ENCODE results near the gene HLA-F.

Gene HLA-F

DNA sequence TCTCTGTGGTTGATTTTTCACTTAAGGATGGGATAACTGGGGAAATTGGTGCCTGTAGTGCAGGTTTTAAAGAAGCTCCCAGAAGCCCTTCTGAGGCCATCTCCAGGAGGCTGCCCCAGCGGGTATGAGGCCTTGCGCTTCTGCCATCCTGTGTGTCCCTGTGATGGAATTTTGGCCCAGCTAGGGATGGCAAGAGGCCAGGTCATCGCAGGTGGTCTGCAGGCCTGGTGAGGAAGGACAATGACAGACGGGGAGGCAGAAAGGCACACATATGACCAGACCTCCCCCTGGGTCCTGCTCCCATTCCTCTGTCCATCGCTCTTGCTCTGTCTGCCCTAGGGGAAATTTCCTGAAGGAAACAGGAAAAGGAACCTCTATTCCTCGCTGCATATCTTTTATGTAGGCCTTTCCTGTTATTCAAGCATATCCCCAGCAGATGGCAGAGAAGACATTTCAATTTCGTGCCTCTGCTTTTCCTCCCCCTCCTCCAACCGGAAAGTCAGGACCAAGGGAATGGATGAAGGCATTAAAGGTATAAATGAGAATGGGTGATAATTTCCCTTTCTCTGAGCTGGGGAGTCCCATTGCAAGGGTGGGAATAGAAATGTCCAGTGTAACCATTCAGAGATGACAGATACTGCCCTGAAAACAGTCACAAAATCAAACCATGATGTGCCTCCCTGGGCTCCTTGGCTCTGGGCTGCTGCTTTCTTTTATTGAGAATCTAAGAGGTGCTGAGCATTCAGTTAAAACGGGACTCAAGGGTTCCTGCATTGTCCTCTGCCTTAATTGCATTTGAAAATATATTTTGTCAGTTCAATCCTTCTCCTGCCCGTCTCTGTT, 17.6 kb upstream of the HLA-F start:
- no peaks in the 10 kb centered on the region for H3K36me3 Mint-ChIP-seq (ENCODE audit: low read depth)
- H3K27ac Mint-ChIP-seq = no peak overlapping the region
- H3K4me1 Mint-ChIP-seq (ENCODE audit: low read depth) = peaks cover 42% of the 10 kb centered on the region
- no peak overlapping the region for H3K4me3 Mint-ChIP-seq
- H3K27me3 Mint-ChIP-seq (ENCODE audit: low read depth) = peaks cover 40% of the 10 kb centered on the region
- no peaks in the 10 kb centered on the region for H3K9me3 Mint-ChIP-seq

GRCh38 chr6:29708432-29709179, 14.6 kb upstream of the HLA-F start:
- H3K27ac Mint-ChIP-seq = peak overlapping the region; percentile 94
- H3K4me3 Mint-ChIP-seq = peak overlapping the region; percentile 86
- H3K4me1 Mint-ChIP-seq (ENCODE audit: low read depth) = peaks cover 50% of the 10 kb centered on the region
- H3K36me3 Mint-ChIP-seq (ENCODE audit: low read depth) = no peaks in the 10 kb centered on the region
- H3K27me3 Mint-ChIP-seq (ENCODE audit: low read depth) = peaks cover 20% of the 10 kb centered on the region
- H3K9me3 Mint-ChIP-seq = no peaks in the 10 kb centered on the region

GRCh38 chr6:29709188-29709587, 14.0 kb upstream of the HLA-F start:
- Mint-ChIP-seq H3K27ac (peak overlapping the region; percentile 94), H3K27me3 (ENCODE audit: low read depth) (peaks cover 14% of the 10 kb centered on the region), H3K9me3 (no peaks in the 10 kb centered on the region), H3K4me3 (peak overlapping the region; percentile 86), H3K36me3 (ENCODE audit: low read depth) (no peaks in the 10 kb centered on the region), H3K4me1 (ENCODE audit: low read depth) (peaks cover 50% of the 10 kb centered on the region)

DNA sequence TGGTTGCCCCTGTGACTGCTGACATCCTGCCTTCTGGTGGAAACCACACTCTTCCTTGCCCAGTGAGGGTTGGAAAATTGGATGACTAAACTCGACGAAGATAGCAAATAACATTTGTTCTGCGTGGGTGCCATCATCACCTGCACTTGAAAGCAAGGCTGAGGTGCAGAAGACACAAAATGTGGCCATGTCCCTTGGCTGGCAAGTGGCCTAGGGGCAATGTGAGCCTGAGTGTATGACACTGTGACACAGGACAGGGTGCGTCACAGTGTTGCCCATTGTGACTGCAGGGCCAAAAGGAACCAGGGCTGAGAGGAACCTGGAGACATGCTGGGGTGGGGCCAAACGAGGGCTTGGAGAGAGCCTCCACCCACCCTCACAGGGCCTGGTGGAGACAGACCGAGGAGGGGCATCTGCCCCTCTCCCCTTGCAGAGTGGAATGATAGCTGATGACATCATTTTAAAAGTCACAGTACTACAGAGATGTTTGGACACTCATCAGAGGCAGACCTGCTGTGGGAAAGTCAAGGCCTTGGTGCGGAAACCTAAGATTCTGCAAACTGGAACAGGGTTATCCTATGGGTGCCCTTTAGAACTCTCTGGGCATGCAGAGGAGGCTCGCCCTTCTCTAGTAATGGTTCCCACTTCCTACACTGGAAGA, 12.8 kb upstream of the HLA-F start:
- H3K4me1 Mint-ChIP-seq (ENCODE audit: low read depth) = peaks cover 51% of the 10 kb centered on the region
- H3K9me3 Mint-ChIP-seq = no peaks in the 10 kb centered on the region
- peaks cover 4% of the 10 kb centered on the region for H3K27me3 Mint-ChIP-seq (ENCODE audit: low read depth)
- H3K27ac Mint-ChIP-seq = peak overlapping the region; percentile 73
- no peaks in the 10 kb centered on the region for H3K36me3 Mint-ChIP-seq (ENCODE audit: low read depth)
- peak overlapping the region; percentile 45 for H3K4me3 Mint-ChIP-seq

GRCh38 chr6:29720863-29721262, 2.4 kb upstream of the HLA-F start:
- no peaks in the 10 kb centered on the region for H3K27me3 Mint-ChIP-seq (ENCODE audit: low read depth)
- H3K4me3 Mint-ChIP-seq = no peak overlapping the region
- peaks cover 22% of the 10 kb centered on the region for H3K36me3 Mint-ChIP-seq (ENCODE audit: low read depth)
- H3K9me3 Mint-ChIP-seq = no peaks in the 10 kb centered on the region
- peaks cover 27% of the 10 kb centered on the region for H3K4me1 Mint-ChIP-seq (ENCODE audit: low read depth)
- H3K27ac Mint-ChIP-seq = no peak overlapping the region

DNA sequence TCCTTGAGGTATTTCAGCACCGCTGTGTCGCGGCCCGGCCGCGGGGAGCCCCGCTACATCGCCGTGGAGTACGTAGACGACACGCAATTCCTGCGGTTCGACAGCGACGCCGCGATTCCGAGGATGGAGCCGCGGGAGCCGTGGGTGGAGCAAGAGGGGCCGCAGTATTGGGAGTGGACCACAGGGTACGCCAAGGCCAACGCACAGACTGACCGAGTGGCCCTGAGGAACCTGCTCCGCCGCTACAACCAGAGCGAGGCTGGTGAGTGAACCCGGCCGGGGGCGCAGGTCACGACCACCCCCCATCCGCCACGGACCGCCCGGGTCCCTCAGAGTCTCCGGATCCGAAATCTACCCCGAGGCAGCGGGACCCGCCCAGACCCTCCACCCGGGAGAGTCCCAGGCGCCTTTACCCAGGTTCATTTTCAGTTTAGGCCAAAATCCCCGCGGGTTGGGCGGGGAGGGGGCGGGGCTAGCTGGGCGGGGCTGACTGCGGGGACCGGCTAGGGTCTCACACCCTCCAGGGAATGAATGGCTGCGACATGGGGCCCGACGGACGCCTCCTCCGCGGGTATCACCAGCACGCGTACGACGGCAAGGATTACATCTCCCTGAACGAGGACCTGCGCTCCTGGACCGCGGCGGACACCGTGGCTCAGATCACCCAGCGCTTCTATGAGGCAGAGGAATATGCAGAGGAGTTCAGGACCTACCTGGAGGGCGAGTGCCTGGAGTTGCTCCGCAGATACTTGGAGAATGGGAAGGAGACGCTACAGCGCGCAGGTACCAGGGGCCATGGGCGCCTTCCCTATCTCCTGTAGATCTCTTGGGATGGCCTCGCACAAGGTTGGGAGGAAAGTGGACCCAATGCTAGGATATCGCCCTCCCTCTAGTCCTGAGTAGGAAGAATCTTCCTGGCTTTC, 693 bp downstream of the HLA-F start:
- no peaks in the 10 kb centered on the region for H3K9me3 Mint-ChIP-seq
- peak overlapping the region; percentile 90 for H3K4me3 Mint-ChIP-seq
- H3K27ac Mint-ChIP-seq = peak overlapping the region; percentile 82
- H3K36me3 Mint-ChIP-seq (ENCODE audit: low read depth) = peaks cover 46% of the 10 kb centered on the region
- H3K4me1 Mint-ChIP-seq (ENCODE audit: low read depth) = peaks cover 48% of the 10 kb centered on the region
- H3K27me3 Mint-ChIP-seq (ENCODE audit: low read depth) = no peaks in the 10 kb centered on the region

DNA sequence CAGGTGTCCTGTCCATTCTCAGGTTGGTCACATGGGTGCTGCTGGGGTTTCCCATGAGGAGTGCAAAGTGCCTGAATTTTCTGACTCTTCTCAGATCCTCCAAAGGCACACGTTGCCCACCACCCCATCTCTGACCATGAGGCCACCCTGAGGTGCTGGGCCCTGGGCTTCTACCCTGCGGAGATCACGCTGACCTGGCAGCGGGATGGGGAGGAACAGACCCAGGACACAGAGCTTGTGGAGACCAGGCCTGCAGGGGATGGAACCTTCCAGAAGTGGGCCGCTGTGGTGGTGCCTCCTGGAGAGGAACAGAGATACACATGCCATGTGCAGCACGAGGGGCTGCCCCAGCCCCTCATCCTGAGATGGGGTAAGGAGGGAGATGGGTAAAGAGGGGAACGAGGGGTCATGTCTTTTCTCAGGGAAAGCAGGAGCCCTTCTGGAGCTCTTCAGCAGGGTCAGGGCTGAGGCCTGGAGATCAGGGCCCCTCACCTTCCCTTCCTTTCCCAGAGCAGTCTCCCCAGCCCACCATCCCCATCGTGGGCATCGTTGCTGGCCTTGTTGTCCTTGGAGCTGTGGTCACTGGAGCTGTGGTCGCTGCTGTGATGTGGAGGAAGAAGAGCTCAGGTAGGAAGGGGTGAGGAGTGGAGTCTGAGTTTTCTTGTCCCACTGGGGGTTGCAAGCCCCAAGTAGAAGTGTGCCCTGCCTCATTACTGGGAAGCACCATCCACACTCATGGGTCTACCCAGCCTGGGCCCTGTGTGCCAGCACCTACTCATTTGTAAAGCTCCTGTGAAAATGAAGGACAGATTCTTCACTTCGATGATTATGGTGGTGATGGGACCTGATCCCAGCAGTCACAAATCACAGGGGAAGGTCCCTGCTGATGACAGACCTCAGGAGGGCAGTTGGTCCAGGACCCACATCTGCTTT, 2.0 kb downstream of the HLA-F start:
- Mint-ChIP-seq H3K27me3 (ENCODE audit: low read depth) (no peaks in the 10 kb centered on the region), H3K9me3 (no peaks in the 10 kb centered on the region), H3K4me1 (ENCODE audit: low read depth) (peaks cover 48% of the 10 kb centered on the region), H3K27ac (no peak overlapping the region), H3K36me3 (ENCODE audit: low read depth) (peaks cover 46% of the 10 kb centered on the region), H3K4me3 (peak overlapping the region; percentile 90)

DNA sequence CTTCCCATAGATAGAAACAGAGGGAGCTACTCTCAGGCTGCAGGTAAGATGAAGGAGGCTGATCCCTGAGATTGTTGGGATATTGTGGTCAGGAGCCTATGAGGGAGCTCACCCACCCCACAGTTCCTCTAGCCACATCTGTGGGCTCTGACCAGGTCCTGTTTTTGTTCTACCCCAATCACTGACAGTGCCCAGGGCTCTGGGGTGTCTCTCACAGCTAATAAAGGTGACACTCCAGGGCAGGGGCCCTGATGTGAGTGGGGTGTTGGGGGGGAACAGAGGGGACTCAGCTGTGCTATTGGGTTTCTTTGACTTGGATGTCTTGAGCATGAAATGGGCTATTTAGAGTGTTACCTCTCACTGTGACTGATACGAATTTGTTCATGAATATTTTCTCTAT, 2.8 kb downstream of the HLA-F start:
- no peaks in the 10 kb centered on the region for H3K9me3 Mint-ChIP-seq
- no peaks in the 10 kb centered on the region for H3K27me3 Mint-ChIP-seq (ENCODE audit: low read depth)
- H3K36me3 Mint-ChIP-seq (ENCODE audit: low read depth) = peaks cover 47% of the 10 kb centered on the region
- no peak overlapping the region for H3K27ac Mint-ChIP-seq
- peak overlapping the region; percentile 90 for H3K4me3 Mint-ChIP-seq
- peaks cover 52% of the 10 kb centered on the region for H3K4me1 Mint-ChIP-seq (ENCODE audit: low read depth)

GRCh38 chr6:29726571-29727194, 3.4 kb downstream of the HLA-F start:
- Mint-ChIP-seq H3K27ac (peak overlapping the region; percentile 41), H3K4me1 (ENCODE audit: low read depth) (peaks cover 51% of the 10 kb centered on the region), H3K4me3 (peak overlapping the region; percentile 50), H3K9me3 (no peaks in the 10 kb centered on the region), H3K27me3 (ENCODE audit: low read depth) (no peaks in the 10 kb centered on the region), H3K36me3 (ENCODE audit: low read depth) (peaks cover 47% of the 10 kb centered on the region)

DNA sequence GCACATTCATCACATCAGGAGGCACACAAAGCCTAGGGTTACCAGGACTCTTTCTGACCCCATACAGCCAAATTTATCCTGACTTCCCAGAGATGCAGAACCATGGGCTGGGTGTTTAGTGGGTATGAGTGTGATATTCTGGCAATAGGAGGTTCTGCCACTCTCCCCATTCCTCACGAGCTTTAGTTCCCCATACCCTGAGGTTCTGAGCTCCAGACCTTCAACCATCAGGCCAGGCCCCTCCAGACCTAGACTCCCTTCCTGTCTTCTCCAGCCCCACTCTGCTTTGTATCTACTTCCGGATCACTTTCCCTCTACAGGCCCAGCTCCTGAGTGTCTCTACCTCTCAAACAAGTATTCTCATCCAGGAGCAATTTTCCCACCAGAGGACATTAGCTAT, 4.4 kb downstream of the HLA-F start:
- Mint-ChIP-seq H3K27ac (peak overlapping the region; percentile 60), H3K27me3 (ENCODE audit: low read depth) (no peaks in the 10 kb centered on the region), H3K9me3 (no peaks in the 10 kb centered on the region), H3K4me1 (ENCODE audit: low read depth) (peaks cover 45% of the 10 kb centered on the region), H3K4me3 (peak overlapping the region; percentile 46), H3K36me3 (ENCODE audit: low read depth) (peaks cover 47% of the 10 kb centered on the region)

DNA sequence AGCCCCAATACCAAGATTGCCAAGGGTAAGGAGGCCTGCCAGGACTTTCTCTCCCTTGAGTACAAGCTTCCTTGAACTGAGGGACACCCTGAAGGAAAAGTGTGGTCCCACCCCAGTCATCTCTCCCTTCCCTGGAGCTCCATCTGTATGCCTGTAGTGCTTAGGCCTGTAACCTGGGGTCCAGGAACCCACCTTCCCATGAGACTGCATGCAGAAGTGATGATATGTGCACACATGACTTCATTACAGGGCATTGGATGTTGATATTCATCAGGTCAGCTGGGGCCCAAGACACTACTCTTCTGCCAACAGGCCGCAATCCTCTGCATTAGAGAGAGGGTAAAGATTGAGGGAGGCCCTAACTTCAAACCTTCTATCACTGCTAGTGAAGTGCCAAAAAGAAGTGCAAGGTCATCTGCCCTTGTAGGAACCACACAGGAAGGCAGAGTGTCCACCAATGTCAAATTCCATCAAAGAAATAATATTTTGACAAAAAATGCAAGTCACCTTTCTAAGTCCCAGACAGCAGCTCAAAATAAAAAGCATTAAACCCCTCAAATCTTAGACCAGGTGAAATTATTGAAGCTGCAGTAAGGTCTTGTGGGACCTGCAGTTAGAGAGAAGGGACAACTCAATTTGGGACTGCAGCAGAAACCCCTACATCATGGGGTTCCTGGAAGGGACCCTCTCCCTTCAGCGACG, 5.1 kb downstream of the HLA-F start:
- H3K4me3 Mint-ChIP-seq = peak overlapping the region; percentile 46
- H3K27me3 Mint-ChIP-seq (ENCODE audit: low read depth) = no peaks in the 10 kb centered on the region
- H3K36me3 Mint-ChIP-seq (ENCODE audit: low read depth) = peaks cover 46% of the 10 kb centered on the region
- H3K27ac Mint-ChIP-seq = peak overlapping the region; percentile 60
- peaks cover 43% of the 10 kb centered on the region for H3K4me1 Mint-ChIP-seq (ENCODE audit: low read depth)
- H3K9me3 Mint-ChIP-seq = no peaks in the 10 kb centered on the region

- no peak overlapping the region for H3K4me3 Mint-ChIP-seq
- H3K36me3 Mint-ChIP-seq (ENCODE audit: low read depth) = peaks cover 46% of the 10 kb centered on the region
- peaks cover 43% of the 10 kb centered on the region for H3K4me1 Mint-ChIP-seq (ENCODE audit: low read depth)
- no peaks in the 10 kb centered on the region for H3K27me3 Mint-ChIP-seq (ENCODE audit: low read depth)
- no peaks in the 10 kb centered on the region for H3K9me3 Mint-ChIP-seq
- H3K27ac Mint-ChIP-seq = no peak overlapping the region
These were observed 5.6 kb downstream of the HLA-F start for GRCh38 chr6:29728875-29729270.
